GM12891 (cell line): ENCODE data around the gene KIFC3.
"Not testable (repeated sequence)": the region's sequence is repeated elsewhere in the genome, so short reads cannot be mapped to it uniquely, and the experiment has no call there.

ENCODE experiments used
- POLR2A ChIP-seq: IDR thresholded peaks from 2 replicates; pipeline ENCODE4 v1.6.1; 2011; ENCODE audit warnings: low read depth, low read length, control low read depth
- POLR2AphosphoS5 ChIP-seq: IDR thresholded peaks from 2 replicates; pipeline ENCODE4 v1.6.1; 2011; ENCODE audit warnings: low read depth, low read length, control low read depth
- POU2F2 ChIP-seq: IDR thresholded peaks from 2 replicates; pipeline ENCODE4 v1.6.1; 2011; ENCODE audit warnings: low read depth, mild to moderate bottlenecking, control low read depth, low read length, moderate library complexity
- TAF1 ChIP-seq: IDR thresholded peaks from 2 replicates; pipeline ENCODE4 v1.6.1; 2011; ENCODE audit warnings: low read depth, low read length, control low read depth

- TF ChIP-seq TAF1, POLR2AphosphoS5, POLR2A, POU2F2: not testable (repeated sequence)
These were observed 22.5 kb downstream of the KIFC3 start for GRCh38 chr16:57779836-57780235.
